Activated naive CD4-positive, alpha-beta T cell treated with anti-CD3 and anti-CD28 coated beads, Interleukin-2, amount 10 ng/mL, durations not matched to agents 7 days and 5 days (primary cell): ENCODE data around the gene PLXNB1.
A peak's percentile ranks its signal among the peaks of the same experiment; 100 is the strongest.
"Not testable (repeated sequence)": the region's sequence is repeated elsewhere in the genome, so short reads cannot be mapped to it uniquely, and the experiment has no call there.

ENCODE experiments used
- CTCF ChIA-PET: fragments of 350-600 bp; sonication (Branson Sonifier 250); formaldehyde crosslinking; loops from one replicate; lab custom pipeline; 2021; ENCODE audit warnings: antibody characterized with exemption; lab: Charles Lee
- DNase-seq: peaks from one replicate; pipeline ENCODE4 v3.0.0-alpha.2; 2020
- H3K27ac Mint-ChIP-seq: one replicate; pipeline ENCODE4 v1.8.0; 2021; ENCODE audit warnings: mild to moderate bottlenecking, moderate library complexity, mixed read lengths
- H3K27me3 Mint-ChIP-seq: one replicate; pipeline ENCODE4 v1.8.0; 2021; ENCODE audit warnings: mild to moderate bottlenecking, mixed read lengths
- H3K36me3 Mint-ChIP-seq: one replicate; pipeline ENCODE4 v1.8.0; 2021; ENCODE audit warnings: mixed read lengths
- H3K4me1 Mint-ChIP-seq: one replicate; pipeline ENCODE4 v1.8.0; 2021; ENCODE audit warnings: mixed read lengths
- H3K4me3 Mint-ChIP-seq: one replicate; pipeline ENCODE4 v1.8.0; 2021; ENCODE audit warnings: mild to moderate bottlenecking, moderate library complexity, mixed read lengths
- H3K9me3 Mint-ChIP-seq: one replicate; pipeline ENCODE4 v1.8.0; 2021; ENCODE audit warnings: mixed read lengths

The PLXNB1 gene

GRCh38 chr3:48408823-48409281, 21.0 kb downstream of the PLXNB1 start:
- Mint-ChIP-seq H3K27me3 (peaks cover 9% of the 10 kb centered on the region), H3K4me3 (no peak overlapping the region), H3K27ac (no peak overlapping the region), H3K9me3 (no peaks in the 10 kb centered on the region), H3K4me1 (no peaks in the 10 kb centered on the region), H3K36me3 (no peaks in the 10 kb centered on the region)
- DNase-seq = peak; percentile 20
- CTCF ChIA-PET = interaction anchor here (0.6 to 3.5 kb wide), 7 partner anchors 9 to 183 kb away, joined by 3 to 26 read pairs (median 6); no protein-coding TSS in a partner anchor

GRCh38 chr3:48407542-48408099, 22.3 kb downstream of the PLXNB1 start:
- peaks cover 9% of the 10 kb centered on the region for H3K27me3 Mint-ChIP-seq
- no peaks in the 10 kb centered on the region for H3K9me3 Mint-ChIP-seq
- no peak overlapping the region for H3K27ac Mint-ChIP-seq
- no peaks in the 10 kb centered on the region for H3K36me3 Mint-ChIP-seq
- DNase-seq = peak; percentile 14
- CTCF ChIA-PET = interaction anchor here (1.0 to 3.5 kb wide), 9 partner anchors 8 to 229 kb away, joined by 3 to 26 read pairs (median 6); no protein-coding TSS in a partner anchor
- H3K4me1 Mint-ChIP-seq = no peaks in the 10 kb centered on the region
- no peak overlapping the region for H3K4me3 Mint-ChIP-seq

DNA sequence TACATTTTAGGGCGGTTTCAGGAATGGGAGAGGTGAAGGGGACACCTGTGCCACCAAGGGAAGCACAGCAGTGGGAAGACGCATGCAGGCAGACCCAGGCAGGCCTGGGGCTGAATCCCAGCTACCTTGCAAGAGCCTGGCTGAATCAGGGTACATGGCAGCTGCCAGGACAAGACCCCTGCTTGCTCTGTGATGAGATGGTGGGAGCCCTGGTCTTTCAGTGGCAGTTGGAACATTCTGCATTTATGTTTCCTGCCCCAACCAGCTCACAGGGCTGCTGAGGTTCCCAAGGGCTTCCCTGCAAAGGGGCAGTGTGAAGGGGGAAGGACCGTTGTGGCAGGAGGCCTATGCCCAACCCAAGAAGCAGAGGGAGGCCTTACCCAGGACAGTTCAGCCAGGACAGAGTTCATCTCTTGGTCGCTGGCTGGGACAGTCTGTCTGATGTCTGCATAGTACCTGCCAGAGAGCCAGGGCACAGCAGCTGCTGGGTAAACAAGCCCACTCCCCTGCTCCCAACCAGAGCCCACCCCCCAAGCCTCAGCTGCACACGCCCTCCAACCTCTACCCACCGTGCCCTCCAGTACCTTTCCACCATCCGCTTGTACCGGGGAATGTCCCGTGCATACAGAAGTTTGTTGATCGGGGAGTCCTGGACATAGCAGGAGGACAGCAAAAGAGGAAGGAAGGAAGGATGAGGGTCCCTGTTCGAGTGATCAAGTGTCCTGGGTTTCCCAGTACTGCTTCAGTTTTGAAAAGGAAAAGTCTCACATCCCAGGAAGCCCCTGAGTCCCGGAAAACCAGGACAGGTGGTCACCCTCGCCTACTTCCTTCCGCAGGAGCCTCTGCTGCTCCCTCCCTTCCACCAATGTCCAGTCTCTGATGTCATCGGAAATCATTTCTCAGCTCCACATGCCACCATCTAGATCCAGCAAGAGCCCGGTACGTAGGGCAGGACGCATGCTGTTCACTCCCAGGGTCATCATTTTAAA, 23.1 kb downstream of the PLXNB1 start:
- peaks cover 9% of the 10 kb centered on the region for H3K27me3 Mint-ChIP-seq
- no peak overlapping the region for H3K27ac Mint-ChIP-seq

GRCh38 chr3:48405971-48406370, 23.9 kb downstream of the PLXNB1 start:
- Mint-ChIP-seq H3K4me3 (no peak overlapping the region), H3K9me3 (no peaks in the 10 kb centered on the region), H3K4me1 (no peaks in the 10 kb centered on the region), H3K27me3 (peaks cover 9% of the 10 kb centered on the region), H3K36me3 (no peaks in the 10 kb centered on the region), H3K27ac (no peak overlapping the region)
- DNase-seq = peak; percentile 14
- CTCF ChIA-PET = interaction anchor here (3.4 to 3.5 kb wide), 2 partner anchors 27 to 30 kb away, joined by 14 to 26 read pairs; no protein-coding TSS in a partner anchor

More for the DNA sequence above, 23.1 kb downstream of the PLXNB1 start:
- Mint-ChIP-seq H3K9me3 (no peaks in the 10 kb centered on the region), H3K36me3 (no peaks in the 10 kb centered on the region), H3K4me1 (no peaks in the 10 kb centered on the region), H3K4me3 (no peak overlapping the region)
- DNase-seq = peak; percentile 18
- CTCF ChIA-PET = interaction anchor here (1.4 to 3.5 kb wide), 4 partner anchors 7 to 29 kb away, joined by 6 to 26 read pairs (median 11); no protein-coding TSS in a partner anchor

- H3K9me3 Mint-ChIP-seq = no peaks in the 10 kb centered on the region
- DNase-seq = peak; percentile 20
- no peak overlapping the region for H3K27ac Mint-ChIP-seq
- CTCF ChIA-PET = interaction anchor here (1.3 to 7.8 kb wide), 2 partner anchors 29 to 144 kb away, joined by 5 to 170 read pairs; no protein-coding TSS in a partner anchor
- no peak overlapping the region for H3K4me3 Mint-ChIP-seq
- H3K36me3 Mint-ChIP-seq = no peaks in the 10 kb centered on the region
- no peaks in the 10 kb centered on the region for H3K4me1 Mint-ChIP-seq
- peaks cover 9% of the 10 kb centered on the region for H3K27me3 Mint-ChIP-seq
These were observed 24.5 kb downstream of the PLXNB1 start for GRCh38 chr3:48405343-48405881.

- Mint-ChIP-seq H3K36me3 (no peaks in the 10 kb centered on the region), H3K4me3 (no peak overlapping the region), H3K4me1 (no peaks in the 10 kb centered on the region), H3K9me3 (no peaks in the 10 kb centered on the region), H3K27ac (no peak overlapping the region), H3K27me3 (peaks cover 11% of the 10 kb centered on the region)
- CTCF ChIA-PET = interaction anchor here (1.3 to 7.8 kb wide), 2 partner anchors 29 to 144 kb away, joined by 5 to 170 read pairs; no protein-coding TSS in a partner anchor
- DNase-seq = peak; percentile 3
These were observed 25.2 kb downstream of the PLXNB1 start for GRCh38 chr3:48404440-48405342.

GRCh38 chr3:48403533-48404439, 26.1 kb downstream of the PLXNB1 start:
- H3K27ac Mint-ChIP-seq = no peak overlapping the region
- H3K4me3 Mint-ChIP-seq = no peak overlapping the region
- no peaks in the 10 kb centered on the region for H3K4me1 Mint-ChIP-seq
- H3K36me3 Mint-ChIP-seq = no peaks in the 10 kb centered on the region
- no peaks in the 10 kb centered on the region for H3K9me3 Mint-ChIP-seq
- CTCF ChIA-PET = interaction anchor here (1.3 to 7.8 kb wide), 3 partner anchors 30 to 145 kb away, joined by 5 to 170 read pairs (median 50); no protein-coding TSS in a partner anchor
- peaks cover 20% of the 10 kb centered on the region for H3K27me3 Mint-ChIP-seq
- DNase-seq = peak; percentile 18

GRCh38 chr3:48402907-48403306, 27.0 kb downstream of the PLXNB1 start:
- Mint-ChIP-seq H3K9me3 (no peaks in the 10 kb centered on the region), H3K36me3 (no peaks in the 10 kb centered on the region), H3K27ac (no peak overlapping the region), H3K27me3 (peaks cover 26% of the 10 kb centered on the region), H3K4me1 (no peaks in the 10 kb centered on the region), H3K4me3 (no peak overlapping the region)
- CTCF ChIA-PET = interaction anchor here (3.9 to 7.8 kb wide), 3 partner anchors 31 to 146 kb away, joined by 48 to 170 read pairs (median 50); no protein-coding TSS in a partner anchor
- DNase-seq = no peak

DNA sequence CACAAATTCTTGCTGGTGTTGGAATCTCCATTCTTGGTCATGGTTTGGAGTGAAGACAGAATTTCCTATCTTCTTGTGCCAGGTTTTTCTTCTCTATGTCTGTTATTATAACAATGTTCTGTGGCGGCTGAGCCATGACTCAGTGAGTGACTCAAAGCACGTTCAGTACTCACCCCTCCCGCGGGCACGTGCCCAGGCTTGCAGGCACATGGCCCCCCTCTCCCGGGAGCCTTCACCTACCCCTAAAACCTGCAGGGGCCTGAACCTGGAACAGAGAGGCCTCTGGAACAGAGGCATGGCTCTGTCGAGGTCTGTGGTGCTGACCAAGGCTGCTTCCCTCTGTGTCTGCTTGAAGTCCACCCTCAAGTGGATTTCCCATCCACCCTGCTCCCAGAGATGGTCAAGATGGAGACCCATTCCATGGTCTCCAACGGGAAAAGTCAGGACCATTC, 27.6 kb downstream of the PLXNB1 start:
- H3K4me3 Mint-ChIP-seq = no peak overlapping the region
- no peak for DNase-seq
- no peaks in the 10 kb centered on the region for H3K36me3 Mint-ChIP-seq
- H3K27ac Mint-ChIP-seq = no peak overlapping the region
- H3K27me3 Mint-ChIP-seq = peaks cover 24% of the 10 kb centered on the region
- H3K9me3 Mint-ChIP-seq = no peaks in the 10 kb centered on the region
- H3K4me1 Mint-ChIP-seq = no peaks in the 10 kb centered on the region
- CTCF ChIA-PET = interaction anchor here (1.1 to 7.8 kb wide), 8 partner anchors 27 to 233 kb away, joined by 3 to 170 read pairs (median 22); partner anchors contain the start of genes PLXNB1 and SLC26A6

GRCh38 chr3:48401434-48401901, 28.4 kb downstream of the PLXNB1 start:
- CTCF ChIA-PET = interaction anchor here (0.8 to 7.8 kb wide), 35 partner anchors 10 to 351 kb away, joined by 3 to 170 read pairs (median 5); partner anchors contain the start of genes CAMP, CCDC51, PFKFB4 and PLXNB1
- H3K27ac Mint-ChIP-seq, H3K36me3 Mint-ChIP-seq, H3K4me1 Mint-ChIP-seq, DNase-seq, H3K9me3 Mint-ChIP-seq, H3K4me3 Mint-ChIP-seq: not testable (repeated sequence)
- H3K27me3 Mint-ChIP-seq = peaks cover 23% of the 10 kb centered on the region

DNA sequence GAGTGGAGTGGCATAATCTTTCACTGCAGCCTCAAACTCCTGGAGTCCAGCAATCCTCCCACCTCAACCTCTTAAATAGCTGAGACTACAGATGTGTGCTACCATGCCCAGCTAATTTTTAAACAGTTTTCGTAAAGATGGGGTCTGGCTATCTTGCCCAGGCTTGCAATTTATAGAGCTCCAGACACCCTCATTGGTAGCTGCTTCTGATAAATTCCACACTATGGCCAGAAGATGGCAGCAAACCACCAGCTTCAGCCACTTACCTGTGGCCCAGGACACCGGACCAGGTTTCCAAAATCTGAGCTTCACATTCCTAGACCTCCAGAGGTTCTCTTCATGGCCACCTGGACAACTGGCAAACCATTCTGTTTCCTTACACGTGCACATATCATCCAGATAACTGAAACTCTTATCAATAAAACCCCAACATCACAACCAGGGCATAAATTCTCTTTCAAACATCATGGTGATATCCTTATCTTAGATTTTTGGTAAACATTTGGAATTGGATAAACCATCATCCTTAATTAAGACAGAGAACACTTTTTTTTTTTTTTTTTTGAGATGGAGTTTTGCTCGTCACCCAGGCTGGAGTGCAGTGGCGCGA, 29.0 kb downstream of the PLXNB1 start:
- Mint-ChIP-seq H3K27me3 (peaks cover 25% of the 10 kb centered on the region), H3K36me3 (no peaks in the 10 kb centered on the region), H3K9me3 (no peaks in the 10 kb centered on the region), H3K27ac (no peak overlapping the region), H3K4me3 (no peak overlapping the region), H3K4me1 (no peaks in the 10 kb centered on the region)
- peak; percentile 79 for DNase-seq
- CTCF ChIA-PET = interaction anchor here (0.6 to 7.8 kb wide), 48 partner anchors 7 to 518 kb away, joined by 3 to 170 read pairs (median 5); partner anchors contain the start of genes CAMP, CCDC51, PFKFB4 and PLXNB1
